Stomach (tissue), 4 donors: ENCODE results near the gene DTNBP1.

ENCODE experiments used
- CTCF ChIP-seq, 7 experiments: fragments of 450-650 bp in 4 of 7; fragments of 200-600 bp in 3 of 7; sonication (generic) in 3 of 7; IDR thresholded peaks; one replicate each; pipeline ENCODE4 v1.5.1; 2016 to 2019; ENCODE audit warnings: antibody characterized with exemption in 7 of 7, control low read depth in 2 of 7, mild to moderate bottlenecking in 1 of 7
- POLR2A ChIP-seq, 4 donors: fragments of 450-650 bp; IDR thresholded peaks; one replicate each; pipeline ENCODE4 v1.6.1; 2016; ENCODE audit warnings: antibody characterized with exemption in 4 of 4, control low read depth in 2 of 4, mild to moderate bottlenecking in 1 of 4, moderate library complexity in 1 of 4
- POLR2AphosphoS5 ChIP-seq, 3 donors: sonication (generic); formaldehyde crosslinking; IDR thresholded peaks; one replicate each; pipeline ENCODE4 v1.6.1; 2016; ENCODE audit warnings: antibody characterized with exemption in 3 of 3

DNA sequence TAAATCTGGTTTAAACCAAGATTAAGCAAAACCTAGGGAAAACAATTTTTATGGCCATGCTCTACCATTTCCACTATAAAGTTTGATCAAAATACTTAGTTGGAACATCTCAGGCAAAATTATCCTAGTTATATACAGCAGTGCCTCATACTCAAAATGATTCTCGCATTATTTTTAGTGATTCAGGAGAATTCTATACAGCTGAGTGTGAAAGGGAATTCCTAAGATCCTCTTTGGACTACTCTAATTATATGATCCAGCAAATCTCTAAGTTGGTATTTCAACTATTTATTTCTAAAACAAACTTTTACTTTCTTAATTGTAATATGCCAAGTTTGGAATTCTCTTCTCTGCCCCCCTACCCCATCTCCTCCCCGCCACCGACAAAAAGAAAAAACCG is 8.6 kb downstream of the DTNBP1 start:
- TF ChIP-seq CTCF (IDR thresholded peaks at IDR 0.05) (no peak), POLR2A (IDR thresholded peaks at IDR 0.05) (no peak), POLR2AphosphoS5 (IDR thresholded peaks at IDR 0.05) (no peak)
